PC-3 (cell line): ENCODE results near the gene KCTD17. TPM values are rescaled to one million over a fixed set of nuclear protein-coding genes. Genes with fewer than 3 reads are reported as not detected.

Experiments
- ATAC-seq: fragments of 200-7000 bp; cut with Tn5 transposase; 2 replicates; pipeline ENCODE4 v1.9.1; 2020; ENCODE audit warnings: mild to moderate bottlenecking, moderate library complexity
- BruUV-seq: library from RNA; stranded (reverse); fragments of 400-500 nt; replicated peaks from 2 replicates; lab custom pipeline; 2021; lab: Mats Ljungman, UMichigan
- CTCF ChIA-PET: fragments of 300-600 bp; sonication (Branson Sonifier 250); formaldehyde crosslinking; loops from one replicate; lab custom pipeline; 2022; ENCODE audit warnings: antibody characterized with exemption; lab: Charles Lee
- POLR2A ChIA-PET: fragments of 300-600 bp; sonication (Branson Sonifier 250); formaldehyde crosslinking; loops from one replicate; lab custom pipeline; 2022; ENCODE audit warnings: antibody characterized with exemption; ENCODE audit not compliant: unreplicated experiment; lab: Charles Lee
- DNase-seq: peaks from one replicate; pipeline ENCODE4 v3.0.0-alpha.2; 2015
- H2AFZ ChIP-seq: fragments of 300-600 bp; sonication (generic); 2 replicates; pipeline ENCODE4 v1.6.0; 2016; ENCODE audit warnings: antibody characterized with exemption, low read length
- H3F3A ChIP-seq: fragments of 300-600 bp; sonication (generic); one replicate; pipeline ENCODE4 v1.6.0; 2017; ENCODE audit warnings: antibody characterized with exemption, low read length, control low read depth, mild to moderate bottlenecking; ENCODE audit not compliant: unreplicated experiment
- H3K27ac ChIP-seq: fragments of 300-600 bp; sonication (generic); 2 replicates; pipeline ENCODE4 v1.5.1; 2016; ENCODE audit warnings: mild to moderate bottlenecking, low read length
- H3K27me3 ChIP-seq: fragments of 300-600 bp; sonication (generic); 2 replicates; pipeline ENCODE4 v1.6.1; 2016; ENCODE audit warnings: low read length, mixed read lengths
- H3K36me3 ChIP-seq: fragments of 300-600 bp; sonication (generic); 2 replicates; pipeline ENCODE4 v1.6.1; 2016; ENCODE audit warnings: low read depth, mixed run types, low read length, mixed read lengths
- H3K4me1 ChIP-seq: fragments of 300-600 bp; sonication (generic); 2 replicates; pipeline ENCODE4 v1.5.1; 2016; ENCODE audit warnings: low read length; ENCODE audit not compliant: insufficient read depth
- H3K4me2 ChIP-seq: fragments of 300-600 bp; sonication (generic); 2 replicates; pipeline ENCODE4 v1.6.0; 2016; ENCODE audit warnings: low read length
- H3K4me3 ChIP-seq: fragments of 300-600 bp; sonication (generic); 2 replicates; pipeline ENCODE4 v1.5.1; 2016; ENCODE audit warnings: mild to moderate bottlenecking, low read length, mixed read lengths
- H3K79me2 ChIP-seq: fragments of 300-600 bp; sonication (generic); 2 replicates; pipeline ENCODE4 v1.6.1; 2017; ENCODE audit warnings: low read length, mixed read lengths
- H3K9ac ChIP-seq: fragments of 300-600 bp; sonication (generic); 2 replicates; pipeline ENCODE4 v1.6.0; 2016; ENCODE audit warnings: mild to moderate bottlenecking, low read length
- H3K9me2 ChIP-seq: fragments of 300-600 bp; sonication (generic); replicated peaks from 2 replicates; pipeline ENCODE4 v1.6.1; 2016; ENCODE audit warnings: mixed run types, low read length, mixed read lengths
- H3K9me3 ChIP-seq: fragments of 300-600 bp; sonication (generic); 2 replicates; pipeline ENCODE4 v1.6.1; 2016; ENCODE audit warnings: low read length, mixed read lengths
- H4K20me1 ChIP-seq: fragments of 300-600 bp; sonication (generic); 2 replicates; pipeline ENCODE4 v1.6.1; 2016; ENCODE audit warnings: low read length, mixed read lengths
- CTCF ChIP-seq: fragments of 300-600 bp; sonication (generic); conservative IDR thresholded peaks from 2 replicates; pipeline ENCODE4 v1.5.1; 2017; ENCODE audit warnings: antibody characterized with exemption, low read depth, mild to moderate bottlenecking, low read length
- EZH2 ChIP-seq: fragments of 300-600 bp; sonication (generic); IDR thresholded peaks from one replicate; pipeline ENCODE4 v1.6.1; 2017; ENCODE audit warnings: antibody characterized with exemption, mild to moderate bottlenecking, low read length; ENCODE audit not compliant: unreplicated experiment
- EZH2phosphoT487 ChIP-seq: fragments of 300-600 bp; sonication (generic); IDR thresholded peaks from 2 replicates; pipeline ENCODE4 v1.6.1; 2018; ENCODE audit warnings: mild to moderate bottlenecking, antibody characterized with exemption, low read length, borderline replicate concordance
- intact Hi-C: fragments of 100-400 bp; cut with micrococcal nuclease; formaldehyde crosslinking; loops from 2 replicates; pipeline ENCODE4 v1.9.0; 2023
- total RNA-seq: library from RNA; depleted of rRNA; stranded (reverse); fragments of >200 nt; gene quantifications from 2 replicates; pipeline ENCODE4 v1.2.3, GENCODE V29; 2014

The KCTD17 gene
- total RNA-seq, 1 experiment from 2014 or later = 25.9 TPM

GRCh38 chr22:37044634-37045625, 6.6 kb upstream of the KCTD17 start:
- Histone ChIP-seq H3K27ac (no peak overlapping the region), H3K27me3 (no peaks in the 10 kb centered on the region), H3K9me3 (no peaks in the 10 kb centered on the region), H3K9me2 (no peaks in the 10 kb centered on the region), H4K20me1 (no peaks in the 10 kb centered on the region), H3K4me2 (peak overlapping the region; percentile 48), H3K9ac (no peak overlapping the region), H2AFZ (peak overlapping the region; percentile 39; the same call in 1 of the 2 replicates), H3K79me2 (no peaks in the 10 kb centered on the region), H3K4me1 (peaks cover 20% of the 10 kb centered on the region), H3F3A (no peaks in the 10 kb centered on the region), H3K4me3 (no peak overlapping the region), H3K36me3 (no peaks in the 10 kb centered on the region)
- intact Hi-C loops = loop anchor here (1.0 kb wide), 1 partner anchor 59 kb away; no protein-coding TSS in a partner anchor
- ChIA-PET POLR2A (interaction anchor here (0.9 kb wide), 1 partner anchor 12 kb away, joined by 18 read pairs; no protein-coding TSS in a partner anchor), CTCF (no interaction called here)
- DNase-seq (peak; percentile 37), ATAC-seq (no peak)
- TF ChIP-seq EZH2 = no peak
- TF ChIP-seq CTCF = no peak
- no peak for TF ChIP-seq EZH2phosphoT487
- BruUV-seq = no TSS peak

- H2AFZ ChIP-seq = no peak overlapping the region
- no TSS peak for BruUV-seq
- intact Hi-C loops = no loop called here
- no peaks in the 10 kb centered on the region for H3K27me3 ChIP-seq
- H3K9me2 ChIP-seq = no peaks in the 10 kb centered on the region
- ATAC-seq (no peak), DNase-seq (peak; percentile 18)
- no peaks in the 10 kb centered on the region for H3K36me3 ChIP-seq
- H3K79me2 ChIP-seq = no peaks in the 10 kb centered on the region
- POLR2A ChIA-PET = no interaction called here
- CTCF ChIA-PET = no interaction called here
- H3K4me2 ChIP-seq = no peak overlapping the region
- no peaks in the 10 kb centered on the region for H3F3A ChIP-seq
- H3K9me3 ChIP-seq = no peaks in the 10 kb centered on the region
- H3K4me1 ChIP-seq = peaks cover 13% of the 10 kb centered on the region
- no peak overlapping the region for H3K27ac ChIP-seq
- TF ChIP-seq CTCF (peak; percentile 53), EZH2 (no peak)
- no peak overlapping the region for H3K4me3 ChIP-seq
- H4K20me1 ChIP-seq = no peaks in the 10 kb centered on the region
- H3K9ac ChIP-seq = no peak overlapping the region
These were observed 5.6 kb upstream of the KCTD17 start for GRCh38 chr22:37045958-37046357.

- Histone ChIP-seq H3K9ac (no peak overlapping the region), H3K9me2 (no peaks in the 10 kb centered on the region), H3K4me1 (peaks cover 9% of the 10 kb centered on the region), H3K36me3 (no peaks in the 10 kb centered on the region), H2AFZ (no peak overlapping the region), H3F3A (no peaks in the 10 kb centered on the region), H3K27me3 (no peaks in the 10 kb centered on the region), H3K27ac (no peak overlapping the region), H3K9me3 (no peaks in the 10 kb centered on the region), H3K79me2 (no peaks in the 10 kb centered on the region), H3K4me3 (no peak overlapping the region), H4K20me1 (no peaks in the 10 kb centered on the region), H3K4me2 (no peak overlapping the region)
- no peak for ATAC-seq
- BruUV-seq = no TSS peak
- ChIA-PET POLR2A (no interaction called here), CTCF (no interaction called here)
- no peak for TF ChIP-seq EZH2phosphoT487
- no peak for TF ChIP-seq EZH2
- no peak for TF ChIP-seq CTCF
- intact Hi-C loops = no loop called here
- DNase-seq = no peak
These were observed 5.0 kb upstream of the KCTD17 start for GRCh38 chr22:37046589-37046988.
